Panc1 (cell line): ENCODE measurements around the gene LPP. TPM values are rescaled to one million over a fixed set of nuclear protein-coding genes. Genes with fewer than 3 reads are reported as not detected.

Experiments used
- ATAC-seq: fragments of 200-7000 bp; cut with Tn5 transposase; 2 replicates; pipeline ENCODE4 v1.9.1; 2020; ENCODE audit warnings: mild to moderate bottlenecking, moderate library complexity
- BruUV-seq: library from RNA; stranded (reverse); fragments of 400-500 nt; replicated peaks from 2 replicates; lab custom pipeline; 2021; lab: Mats Ljungman, UMichigan
- CTCF ChIA-PET: fragments of 300-600 bp; sonication (Branson Sonifier 250); formaldehyde crosslinking; loops from one replicate; lab custom pipeline; 2022; ENCODE audit warnings: antibody characterized with exemption; lab: Charles Lee
- POLR2A ChIA-PET: fragments of 300-600 bp; sonication (Branson Sonifier 250); formaldehyde crosslinking; loops from one replicate; lab custom pipeline; 2022; ENCODE audit warnings: antibody characterized with exemption; lab: Charles Lee
- DNase-seq: peaks from one replicate; pipeline ENCODE4 v3.0.0-alpha.2; 2010; ENCODE audit warnings: low read depth, low spot score
- H3K27ac ChIP-seq: 2 replicates; pipeline ENCODE4 v1.5.1; 2011; ENCODE audit warnings: mild to moderate bottlenecking, low read length, inconsistent platforms
- H3K27me3 ChIP-seq: fragments of 200-500 bp; sonication (Bioruptor generic); 2 replicates; pipeline ENCODE4 v1.6.0; 2014; ENCODE audit warnings: low read length, inconsistent platforms; ENCODE audit not compliant: control insufficient read depth, insufficient read depth
- H3K36me3 ChIP-seq: fragments of 200-500 bp; sonication (Bioruptor generic); 2 replicates; pipeline ENCODE4 v1.5.1; 2014; ENCODE audit warnings: inconsistent platforms, mild to moderate bottlenecking, low read length, moderate library complexity; ENCODE audit not compliant: control insufficient read depth, insufficient read depth
- H3K4me1 ChIP-seq: 2 replicates; pipeline ENCODE4 v1.5.1; 2011; ENCODE audit warnings: inconsistent platforms, mild to moderate bottlenecking, low read length, moderate library complexity; ENCODE audit not compliant: control insufficient read depth, insufficient read depth
- H3K4me3 ChIP-seq, 2 experiments: 2 replicates each; pipeline ENCODE4 v1.5.1; 2011 to 2012; ENCODE audit warnings: low read depth in 2 of 2, low read length in 2 of 2, mild to moderate bottlenecking in 2 of 2, inconsistent platforms in 1 of 2, moderate library complexity in 1 of 2
- H3K9me3 ChIP-seq: fragments of 200-500 bp; sonication (Bioruptor generic); 2 replicates; pipeline ENCODE4 v1.5.1; 2014; ENCODE audit warnings: low read depth, mild to moderate bottlenecking, inconsistent platforms, low read length, moderate library complexity; ENCODE audit not compliant: control insufficient read depth, insufficient read depth
- CTCF ChIP-seq: fragments of 450-650 bp; IDR thresholded peaks from 2 replicates; pipeline ENCODE4 v1.5.1; 2017; ENCODE audit warnings: mild to moderate bottlenecking
- POLR2AphosphoS5 ChIP-seq: IDR thresholded peaks from 2 replicates; pipeline ENCODE4 v1.6.1; 2012; ENCODE audit warnings: mild to moderate bottlenecking, low read depth, low read length, moderate library complexity
- REST ChIP-seq, 2 experiments: IDR thresholded peaks; 2 replicates each; pipeline ENCODE4 v1.6.1; 2011 to 2012; ENCODE audit warnings: low read depth in 2 of 2, control low read depth in 1 of 2, low read length in 1 of 2, mild to moderate bottlenecking in 1 of 2, moderate library complexity in 1 of 2; ENCODE audit not compliant: insufficient read depth in 1 of 2
- SIN3A ChIP-seq: IDR thresholded peaks from 2 replicates; pipeline ENCODE4 v1.6.1; 2012; ENCODE audit warnings: low read depth, mild to moderate bottlenecking, low read length, moderate library complexity, borderline replicate concordance; ENCODE audit not compliant: insufficient read depth
- TCF7L2 ChIP-seq: IDR thresholded peaks from 2 replicates; pipeline ENCODE4 v1.6.1; 2011; ENCODE audit warnings: mild to moderate bottlenecking, low read depth, low read length, inconsistent platforms
- in situ Hi-C: cut with HindIII; loops from 2 replicates; pipeline ENCODE4 v1.10.0; 2016; ENCODE audit warnings: low sequenced_read_pairs, low pct_unique_long_range_greater_than_20kb
- intact Hi-C: fragments of 100-400 bp; cut with micrococcal nuclease; formaldehyde crosslinking; loops from one replicate; pipeline ENCODE4 v1.10.0; 2022; ENCODE audit not compliant: unreplicated experiment
- total RNA-seq: library from RNA; stranded (reverse); gene quantifications from one replicate; pipeline ENCODE4 v1.2.1, GENCODE V29; 2021; ENCODE audit not compliant: unreplicated experiment

The LPP gene
- total RNA-seq, 1 experiment from 2014 or later: 90.0 TPM

DNA sequence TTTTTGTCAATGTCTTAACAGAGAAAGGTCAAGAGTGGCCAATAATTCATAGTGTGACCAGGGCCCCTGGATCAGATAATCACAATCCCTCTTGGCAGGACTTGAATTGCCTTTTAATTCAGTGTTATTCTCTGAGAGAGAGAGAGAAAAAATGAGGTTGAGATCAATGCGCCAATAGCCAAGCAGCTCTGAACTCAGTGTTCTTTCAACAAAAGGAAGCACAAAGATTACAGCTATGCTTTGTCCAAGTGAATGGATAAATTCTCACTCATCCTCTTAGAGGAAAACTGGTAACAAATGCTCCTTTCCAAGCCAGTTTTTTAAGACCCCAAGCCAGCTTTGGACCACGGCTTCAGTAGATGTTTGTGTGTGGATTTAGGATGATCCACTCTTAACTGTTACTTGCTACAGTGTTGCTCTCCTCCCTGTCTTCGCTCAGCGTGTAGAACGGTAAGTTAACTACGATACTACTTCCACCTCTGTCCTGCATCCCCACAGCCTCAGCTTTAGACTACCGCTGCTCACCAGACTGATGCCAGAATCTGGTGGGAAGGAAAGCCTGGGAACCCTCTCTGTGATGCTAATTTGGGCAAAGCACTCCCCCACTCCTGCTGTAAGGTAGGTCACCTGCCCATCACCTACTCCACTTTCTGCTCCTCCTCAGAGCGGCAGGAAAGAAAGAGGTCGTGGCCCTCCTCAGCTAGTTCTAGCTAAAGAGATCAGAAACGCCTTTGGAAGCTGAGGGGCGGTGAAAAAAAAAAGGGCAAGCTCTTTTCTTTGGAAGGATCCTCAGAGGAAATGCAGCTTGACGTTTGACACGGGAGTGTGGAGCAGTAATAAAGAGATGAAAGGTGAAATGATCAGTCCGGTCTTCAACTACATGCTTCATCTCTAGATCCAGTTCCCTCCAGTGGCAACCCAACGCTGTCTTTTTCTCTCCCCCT is 46.8 kb upstream of the LPP start:
- TF ChIP-seq POLR2AphosphoS5: no peak
- no peak for TF ChIP-seq REST (IDR thresholded peaks at IDR 0.05; ENCODE audit: insufficient read depth in 1 of 2, low read depth in 2 of 2, low read length in 1 of 2)
- TF ChIP-seq SIN3A: no peak
- no peak for TF ChIP-seq TCF7L2
- no peak for TF ChIP-seq CTCF
- no peaks in the 10 kb centered on the region for H3K4me1 ChIP-seq
- DNase-seq (no peak), ATAC-seq (no peak)
- H3K9me3 ChIP-seq: no peaks in the 10 kb centered on the region
- BruUV-seq: no TSS peak
- no peak overlapping the region for H3K4me3 ChIP-seq
- in situ Hi-C loops (no loop called here), intact Hi-C loops (no loop called here)
- ChIA-PET POLR2A (interaction anchor here (0.6 kb wide), 2 partner anchors 26 to 116 kb away, joined by 3 to 5 read pairs; no protein-coding TSS in a partner anchor), CTCF (no interaction called here)
- no peak overlapping the region for H3K27ac ChIP-seq
- H3K27me3 ChIP-seq: no peaks in the 10 kb centered on the region
- H3K36me3 ChIP-seq: no peaks in the 10 kb centered on the region

DNA sequence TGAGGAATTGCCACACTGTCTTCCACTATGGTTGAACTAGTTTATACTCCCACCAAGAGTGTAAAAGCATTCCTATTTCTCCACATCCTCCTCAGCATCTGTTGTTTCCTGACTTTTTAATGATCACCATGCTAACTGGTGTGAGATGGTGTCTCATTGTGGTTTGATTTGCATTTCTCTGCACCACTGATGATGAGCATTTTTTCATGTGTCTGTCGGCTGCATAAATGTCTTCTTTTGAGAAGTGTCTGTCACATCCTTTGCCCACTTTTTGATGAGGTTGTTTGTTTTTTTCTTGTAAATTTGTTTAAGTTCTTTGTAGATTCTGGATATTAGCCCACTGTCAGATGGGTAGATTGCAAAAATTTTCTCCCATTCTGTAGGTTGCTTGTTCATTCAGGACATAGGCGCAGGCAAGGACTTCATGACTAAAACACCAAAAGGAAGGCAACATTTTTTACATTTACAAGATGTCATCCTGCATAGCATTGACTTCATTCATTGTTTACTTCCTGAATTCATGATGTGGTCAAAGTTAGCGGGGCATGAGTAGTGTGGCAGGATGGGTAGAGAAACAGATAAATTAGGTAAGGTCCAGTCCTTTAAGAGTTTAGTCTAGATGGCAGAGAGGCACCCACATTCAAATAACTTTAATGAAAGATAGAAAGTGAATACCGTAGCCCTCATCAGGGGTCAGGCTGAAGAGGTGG is 45.1 kb upstream of the LPP start:
- CTCF ChIA-PET: interaction anchor here (0.7 kb wide), 1 partner anchor 845 kb away, joined by 3 read pairs; no protein-coding TSS in a partner anchor
- no peak overlapping the region for H3K4me3 ChIP-seq
- BruUV-seq: no TSS peak
- H3K9me3 ChIP-seq: no peaks in the 10 kb centered on the region
- TF ChIP-seq REST (IDR thresholded peaks at IDR 0.05; ENCODE audit: insufficient read depth in 1 of 2, low read depth in 2 of 2, low read length in 1 of 2): no peak
- TF ChIP-seq TCF7L2: no peak
- TF ChIP-seq CTCF: no peak
- TF ChIP-seq POLR2AphosphoS5: no peak
- TF ChIP-seq SIN3A: no peak
- no peak overlapping the region for H3K27ac ChIP-seq
- intact Hi-C loops: no loop called here
- in situ Hi-C loops: no loop called here
- no peaks in the 10 kb centered on the region for H3K4me1 ChIP-seq
- POLR2A ChIA-PET: no interaction called here
- ATAC-seq (no peak), DNase-seq (no peak)
- no peaks in the 10 kb centered on the region for H3K27me3 ChIP-seq
- H3K36me3 ChIP-seq: no peaks in the 10 kb centered on the region
